Calu3 (cell line): Measurements from ENCODE around the gene TUBGCP4. TPM values are rescaled to one million over a fixed set of nuclear protein-coding genes. Genes with fewer than 3 reads are reported as not detected.
A peak's percentile ranks its signal among the peaks of the same experiment; 100 is the strongest.

ENCODE experiments used
- BruUV-seq: library from RNA; stranded (reverse); fragments of 400-500 nt; replicated peaks from 2 replicates; lab custom pipeline; 2021; lab: Mats Ljungman, UMichigan
- CTCF ChIA-PET: fragments of 300-600 bp; sonication (Branson Sonifier 250); formaldehyde crosslinking; loops from one replicate; lab custom pipeline; 2022; ENCODE audit warnings: antibody characterized with exemption; lab: Charles Lee
- DNase-seq: peaks from one replicate; pipeline ENCODE4 v3.0.0; 2022
- H3K27ac Mint-ChIP-seq: one replicate; pipeline ENCODE4 v1.8.0; 2022; ENCODE audit warnings: mixed read lengths; ENCODE audit not compliant: unreplicated experiment
- H3K27me3 Mint-ChIP-seq: one replicate; pipeline ENCODE4 v1.8.0; 2022; ENCODE audit warnings: mixed read lengths; ENCODE audit not compliant: unreplicated experiment
- H3K36me3 Mint-ChIP-seq: one replicate; pipeline ENCODE4 v1.8.0; 2022; ENCODE audit warnings: mild to moderate bottlenecking, moderate library complexity, mixed read lengths; ENCODE audit not compliant: insufficient read depth, unreplicated experiment
- H3K4me1 Mint-ChIP-seq: one replicate; pipeline ENCODE4 v1.8.0; 2022; ENCODE audit warnings: mild to moderate bottlenecking, low read depth, mixed read lengths; ENCODE audit not compliant: unreplicated experiment
- H3K4me3 Mint-ChIP-seq: one replicate; pipeline ENCODE4 v1.8.0; 2022; ENCODE audit warnings: mild to moderate bottlenecking, low read depth, moderate library complexity, mixed read lengths; ENCODE audit not compliant: unreplicated experiment
- H3K9me3 Mint-ChIP-seq: one replicate; pipeline ENCODE4 v1.8.0; 2022; ENCODE audit warnings: low read depth, mixed read lengths; ENCODE audit not compliant: unreplicated experiment
- intact Hi-C: fragments of 100-400 bp; cut with micrococcal nuclease; formaldehyde crosslinking; loops from one replicate; pipeline ENCODE4 v1.10.0; 2022; ENCODE audit not compliant: unreplicated experiment
- total RNA-seq: library from RNA; stranded (reverse); gene quantifications from 2 replicates; pipeline ENCODE4 v1.2.3, GENCODE V29; 2022
- TF ChIP-seq, protein P1 (sequence below): fragments of 200-600 bp; IDR thresholded peaks from one replicate; pipeline ENCODE4 v1.8.0; 2022; ENCODE audit warnings: antibody characterized with exemption; ENCODE audit not compliant: unreplicated experiment

The TUBGCP4 gene
- total RNA-seq, 1 experiment from 2014 or later, result 19.3 TPM

- no peaks in the 10 kb centered on the region for H3K27me3 Mint-ChIP-seq
- no peak overlapping the region for H3K27ac Mint-ChIP-seq
- CTCF ChIA-PET, result no interaction called here
- H3K36me3 Mint-ChIP-seq, result peaks cover 5% of the 10 kb centered on the region
- TF ChIP-seq, protein P1, sequence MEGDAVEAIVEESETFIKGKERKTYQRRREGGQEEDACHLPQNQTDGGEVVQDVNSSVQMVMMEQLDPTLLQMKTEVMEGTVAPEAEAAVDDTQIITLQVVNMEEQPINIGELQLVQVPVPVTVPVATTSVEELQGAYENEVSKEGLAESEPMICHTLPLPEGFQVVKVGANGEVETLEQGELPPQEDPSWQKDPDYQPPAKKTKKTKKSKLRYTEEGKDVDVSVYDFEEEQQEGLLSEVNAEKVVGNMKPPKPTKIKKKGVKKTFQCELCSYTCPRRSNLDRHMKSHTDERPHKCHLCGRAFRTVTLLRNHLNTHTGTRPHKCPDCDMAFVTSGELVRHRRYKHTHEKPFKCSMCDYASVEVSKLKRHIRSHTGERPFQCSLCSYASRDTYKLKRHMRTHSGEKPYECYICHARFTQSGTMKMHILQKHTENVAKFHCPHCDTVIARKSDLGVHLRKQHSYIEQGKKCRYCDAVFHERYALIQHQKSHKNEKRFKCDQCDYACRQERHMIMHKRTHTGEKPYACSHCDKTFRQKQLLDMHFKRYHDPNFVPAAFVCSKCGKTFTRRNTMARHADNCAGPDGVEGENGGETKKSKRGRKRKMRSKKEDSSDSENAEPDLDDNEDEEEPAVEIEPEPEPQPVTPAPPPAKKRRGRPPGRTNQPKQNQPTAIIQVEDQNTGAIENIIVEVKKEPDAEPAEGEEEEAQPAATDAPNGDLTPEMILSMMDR, result no peak
- no TSS peak for BruUV-seq
- H3K4me1 Mint-ChIP-seq, result no peaks in the 10 kb centered on the region
- no peak for DNase-seq
- intact Hi-C loops, result no loop called here
- no peaks in the 10 kb centered on the region for H3K9me3 Mint-ChIP-seq
- no peak overlapping the region for H3K4me3 Mint-ChIP-seq
Measured at GRCh38 chr15:43434446-43434845, 63.5 kb downstream of the TUBGCP4 start.

DNA sequence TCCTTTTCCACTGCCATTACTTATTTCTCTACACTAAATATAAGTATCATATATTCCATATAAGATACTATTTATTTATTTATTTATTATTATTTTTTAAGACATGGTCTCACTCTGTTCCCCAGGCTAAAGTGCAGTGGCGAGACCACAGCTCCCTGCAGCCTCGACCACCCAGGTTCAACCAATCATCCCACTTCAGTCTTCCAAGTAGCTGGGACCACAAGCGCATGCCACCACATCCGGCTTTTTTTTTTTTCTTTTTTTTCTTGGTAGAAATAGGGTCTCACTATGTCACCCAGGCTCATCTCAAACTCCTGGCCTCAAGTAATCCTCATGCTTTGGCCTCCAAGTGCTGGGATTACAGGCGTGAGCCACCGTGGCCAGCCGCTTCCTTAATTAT, 65.5 kb downstream of the TUBGCP4 start:
- H3K27me3 Mint-ChIP-seq, result no peaks in the 10 kb centered on the region
- no peak overlapping the region for H3K27ac Mint-ChIP-seq
- intact Hi-C loops, result no loop called here
- BruUV-seq, result no TSS peak
- H3K9me3 Mint-ChIP-seq, result no peaks in the 10 kb centered on the region
- peaks cover 5% of the 10 kb centered on the region for H3K36me3 Mint-ChIP-seq
- no peak for DNase-seq
- TF ChIP-seq, protein P1, result no peak
- no peak overlapping the region for H3K4me3 Mint-ChIP-seq
- H3K4me1 Mint-ChIP-seq, result no peaks in the 10 kb centered on the region
- CTCF ChIA-PET, result no interaction called here

- intact Hi-C loops, result no loop called here
- CTCF ChIA-PET, result no interaction called here
- BruUV-seq, result no TSS peak
- H3K4me1 Mint-ChIP-seq, result no peaks in the 10 kb centered on the region
- H3K36me3 Mint-ChIP-seq, result no peaks in the 10 kb centered on the region
- H3K27ac Mint-ChIP-seq, result no peak overlapping the region
- no peaks in the 10 kb centered on the region for H3K27me3 Mint-ChIP-seq
- DNase-seq, result no peak
- TF ChIP-seq, protein P1, result no peak
- H3K9me3 Mint-ChIP-seq, result no peaks in the 10 kb centered on the region
- no peak overlapping the region for H3K4me3 Mint-ChIP-seq
Measured at GRCh38 chr15:43439268-43439667, 68.4 kb downstream of the TUBGCP4 start.

DNA sequence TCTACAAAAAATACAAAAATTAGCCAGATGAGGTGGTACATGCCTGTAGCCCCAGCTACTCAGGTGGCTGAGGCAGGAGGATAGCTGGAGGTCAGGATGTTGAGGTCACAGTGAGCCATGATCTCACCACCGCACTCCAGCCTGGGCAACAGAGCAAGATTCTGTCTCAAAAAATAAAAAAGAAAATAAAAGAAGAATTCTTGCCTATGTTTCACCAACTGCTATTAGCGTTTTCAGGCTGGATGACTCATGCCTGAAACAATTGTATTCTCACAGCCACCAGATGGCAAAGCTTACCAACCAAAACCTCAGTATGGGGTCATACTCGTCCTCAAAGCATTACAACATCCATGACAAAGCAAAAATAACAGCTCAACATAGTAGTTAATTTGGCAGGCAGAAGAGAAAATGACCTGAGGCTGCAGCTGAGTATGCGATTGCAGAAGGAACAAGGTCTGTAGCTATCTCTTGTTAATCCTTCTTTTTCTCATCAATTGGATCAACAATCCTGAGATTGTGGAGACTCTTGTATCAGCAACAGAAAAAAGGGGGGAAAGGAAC, 69.9 kb downstream of the TUBGCP4 start:
- CTCF ChIA-PET, result interaction anchor here (0.8 to 1.0 kb wide), 3 partner anchors 70 to 74 kb away, joined by 3 to 4 read pairs (median 3); no protein-coding TSS in a partner anchor
- TF ChIP-seq, protein P1, result no peak
- no peaks in the 10 kb centered on the region for H3K4me1 Mint-ChIP-seq
- DNase-seq, result peak; percentile 19
- BruUV-seq, result no TSS peak
- intact Hi-C loops, result no loop called here
- H3K36me3 Mint-ChIP-seq, result peaks cover 8% of the 10 kb centered on the region
- no peak overlapping the region for H3K4me3 Mint-ChIP-seq
- no peaks in the 10 kb centered on the region for H3K9me3 Mint-ChIP-seq
- no peaks in the 10 kb centered on the region for H3K27me3 Mint-ChIP-seq
- no peak overlapping the region for H3K27ac Mint-ChIP-seq
